ENCODE results near the gene ASZ1.

Gene ASZ1

GRCh38 chr7:117385363-117386109, 41.8 kb downstream of the ASZ1 start:
- no peak for DNase-seq (ENCODE audit: extremely low read depth, low read depth)
- peak; percentile 43 for TF ChIP-seq CTCF (IDR thresholded peaks at IDR 0.05; ENCODE audit: low read depth, low read length)

GRCh38 chr7:117384688-117385362, 42.5 kb downstream of the ASZ1 start:
- no peak for TF ChIP-seq CTCF (IDR thresholded peaks at IDR 0.05; ENCODE audit: low read depth, low read length)
- DNase-seq (ENCODE audit: extremely low read depth, low read depth): no peak

GRCh38 chr7:117383483-117384189, 43.7 kb downstream of the ASZ1 start:
- TF ChIP-seq CTCF (IDR thresholded peaks at IDR 0.05; ENCODE audit: low read depth, low read length): no peak
- DNase-seq (ENCODE audit: extremely low read depth, low read depth): no peak

DNA sequence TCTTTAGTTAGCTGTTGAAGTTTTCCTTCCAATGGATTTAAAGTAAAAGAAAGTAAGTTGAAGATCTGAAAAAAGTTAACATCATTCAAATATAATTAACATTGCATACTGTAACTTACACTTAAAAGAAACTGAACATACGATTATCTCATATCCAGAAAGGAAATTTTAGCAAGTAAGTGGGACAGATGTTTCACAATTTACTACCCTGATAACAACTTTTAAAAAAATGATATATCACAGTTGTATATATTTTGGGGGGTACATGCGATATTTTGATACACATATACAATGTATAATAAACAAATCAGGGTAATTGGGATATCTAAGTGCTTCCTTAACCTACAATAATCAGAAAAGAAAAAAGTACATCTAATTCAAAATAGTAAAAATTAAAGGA, 44.2 kb downstream of the ASZ1 start:
- no peak for DNase-seq (ENCODE audit: extremely low read depth, low read depth)
- no peak for TF ChIP-seq CTCF (IDR thresholded peaks at IDR 0.05; ENCODE audit: low read depth, low read length)

GRCh38 chr7:117381362-117381761, 45.9 kb downstream of the ASZ1 start:
- DNase-seq (ENCODE audit: extremely low read depth, low read depth): no peak
- no peak; the same call in 1 of the 2 replicates for TF ChIP-seq CTCF (IDR thresholded peaks at IDR 0.05; ENCODE audit: low read depth, low read length)

GRCh38 chr7:117375380-117375779, 51.9 kb downstream of the ASZ1 start:
- TF ChIP-seq CTCF (IDR thresholded peaks at IDR 0.05; ENCODE audit: low read depth, low read length): peak; percentile 41
- DNase-seq (ENCODE audit: extremely low read depth, low read depth): no peak

- no peak for TF ChIP-seq CTCF (IDR thresholded peaks at IDR 0.05; ENCODE audit: low read depth, low read length)
- no peak for DNase-seq (ENCODE audit: extremely low read depth, low read depth)
Measured at GRCh38 chr7:117372073-117372472, 55.2 kb downstream of the ASZ1 start.
